Ureter (tissue), 1 donor: Measurements from ENCODE around the gene PCNT. TPM values are rescaled to one million over a fixed set of nuclear protein-coding genes. Genes with fewer than 3 reads are reported as not detected.
"Not testable (repeated sequence)": the region's sequence is repeated elsewhere in the genome, so short reads cannot be mapped to it uniquely, and the experiment has no call there.

Source experiments
- DNase-seq: peaks from one replicate; pipeline ENCODE4 v3.0.0-alpha.2; 2020; ENCODE audit warnings: low spot score
- total RNA-seq: library from RNA; stranded (reverse); gene quantifications from one replicate; pipeline ENCODE4 v1.2.4, GENCODE V29; 2023
- donor health status: DM: yes; HTN: yes; CAD: no.

PCNT gene
- total RNA-seq, 1 donor from 2014 or later: 28.5 TPM

DNA sequence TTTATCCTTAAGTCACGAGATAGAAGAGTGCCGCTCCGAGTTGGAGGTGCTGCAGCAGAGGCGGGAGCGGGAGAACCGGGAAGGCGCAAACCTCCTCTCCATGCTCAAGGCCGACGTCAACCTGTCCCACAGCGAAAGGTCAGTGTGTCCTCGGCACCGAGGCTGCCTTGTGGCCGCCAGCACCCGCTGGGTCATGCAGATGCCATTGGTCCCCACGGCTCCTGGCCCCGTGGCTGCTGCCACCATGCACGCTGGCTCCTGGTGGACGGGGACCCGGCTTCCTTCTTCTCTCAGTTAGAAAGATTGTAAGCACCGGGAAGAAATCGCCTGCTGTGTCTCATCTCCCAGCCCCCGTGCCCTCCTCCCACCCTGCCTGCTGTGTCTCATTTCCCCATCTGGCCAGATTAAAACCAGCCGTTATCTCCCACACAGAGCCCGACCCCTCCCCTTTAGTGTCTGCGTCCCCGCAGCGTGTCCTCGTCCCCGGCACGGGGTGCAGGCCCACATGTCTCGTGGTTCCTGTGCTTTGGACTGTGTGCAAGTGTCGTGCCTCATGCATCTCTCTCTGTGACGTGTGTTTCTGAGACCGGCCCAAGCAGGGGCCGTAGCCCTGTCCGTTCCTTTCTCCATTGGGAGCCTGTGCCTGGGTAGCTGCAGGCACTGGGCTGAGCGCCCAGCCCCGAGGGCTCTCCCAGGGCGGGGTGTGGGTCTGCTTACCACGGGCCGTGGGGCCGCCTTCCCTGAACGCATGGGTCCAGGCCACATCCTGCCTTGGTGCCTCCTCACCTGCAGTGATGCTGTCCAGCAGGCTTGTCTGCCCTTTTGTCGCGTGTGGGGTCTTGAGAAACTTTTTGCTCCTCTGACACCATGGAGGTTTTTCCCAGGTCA is 62.1 kb downstream of the PCNT start:
- DNase-seq: no peak

DNA sequence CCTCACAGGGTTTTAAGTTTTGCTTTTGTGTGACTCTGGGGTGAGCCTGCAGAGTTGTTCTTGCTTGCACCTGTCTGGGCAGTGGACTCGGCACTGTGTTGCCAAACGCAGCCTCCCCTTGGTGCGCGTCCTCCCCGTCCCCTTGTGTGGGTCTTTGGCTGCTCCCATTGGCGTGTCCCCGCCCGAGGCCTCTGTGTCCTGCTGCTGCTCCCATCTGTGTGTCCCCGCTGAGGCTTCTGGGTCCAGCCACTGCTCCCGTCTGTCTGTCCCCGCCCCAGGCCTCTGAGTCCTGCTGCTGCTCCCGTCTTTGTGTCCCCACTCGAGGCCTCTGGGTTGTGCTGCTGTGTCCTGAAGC is 62.8 kb downstream of the PCNT start:
- no peak for DNase-seq

DNA sequence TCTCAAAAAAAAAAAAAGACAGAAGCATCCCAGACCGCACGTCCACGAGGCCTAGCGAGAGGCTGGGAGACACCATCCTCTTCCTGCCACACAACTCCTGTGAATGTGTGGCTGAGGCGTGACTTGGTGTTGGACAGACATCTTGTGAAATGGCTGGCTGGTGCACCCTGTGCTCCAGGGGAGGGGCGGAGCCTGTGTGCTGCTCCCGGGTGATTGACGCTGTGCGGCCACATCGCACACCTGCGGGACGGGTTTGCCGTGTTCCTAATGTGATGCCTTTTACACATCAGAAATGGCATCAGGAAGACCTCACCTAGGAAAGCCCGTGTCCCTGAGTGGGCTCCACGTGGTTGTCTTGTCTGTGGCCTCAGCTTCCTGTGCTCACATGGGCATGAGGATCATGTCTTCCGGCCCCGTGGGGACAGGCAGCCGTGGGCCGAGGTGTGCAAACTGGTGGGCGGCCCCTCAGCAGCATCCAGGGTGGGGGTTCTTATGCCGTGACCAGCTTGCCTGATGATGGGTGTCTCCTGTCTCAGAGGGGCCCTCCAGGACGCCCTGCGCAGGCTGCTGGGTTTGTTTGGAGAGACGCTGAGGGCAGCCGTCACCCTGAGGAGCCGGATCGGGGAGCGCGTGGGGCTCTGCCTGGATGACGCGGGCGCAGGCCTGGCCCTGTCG is 64.4 kb downstream of the PCNT start:
- DNase-seq: no peak

DNA sequence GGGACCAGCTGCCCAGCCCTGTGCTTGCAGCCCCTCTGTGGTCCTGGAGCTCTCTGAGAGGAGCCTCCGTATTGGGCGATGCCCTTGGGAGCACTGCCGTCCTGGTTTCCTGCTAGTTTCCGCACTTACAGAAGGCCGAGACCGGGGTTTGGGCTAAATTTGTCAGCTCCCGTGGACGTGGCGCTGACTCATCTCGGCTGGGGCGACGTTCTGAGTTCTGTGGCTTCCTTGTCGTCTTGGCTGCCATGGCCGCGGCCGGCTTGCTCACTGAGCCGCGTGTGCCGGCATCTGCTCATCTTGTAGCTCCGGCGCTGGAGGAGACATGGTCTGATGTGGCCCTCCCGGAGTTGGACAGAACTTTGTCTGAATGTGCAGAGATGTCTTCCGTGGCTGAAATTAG is 64.9 kb downstream of the PCNT start:
- DNase-seq: no peak

DNA sequence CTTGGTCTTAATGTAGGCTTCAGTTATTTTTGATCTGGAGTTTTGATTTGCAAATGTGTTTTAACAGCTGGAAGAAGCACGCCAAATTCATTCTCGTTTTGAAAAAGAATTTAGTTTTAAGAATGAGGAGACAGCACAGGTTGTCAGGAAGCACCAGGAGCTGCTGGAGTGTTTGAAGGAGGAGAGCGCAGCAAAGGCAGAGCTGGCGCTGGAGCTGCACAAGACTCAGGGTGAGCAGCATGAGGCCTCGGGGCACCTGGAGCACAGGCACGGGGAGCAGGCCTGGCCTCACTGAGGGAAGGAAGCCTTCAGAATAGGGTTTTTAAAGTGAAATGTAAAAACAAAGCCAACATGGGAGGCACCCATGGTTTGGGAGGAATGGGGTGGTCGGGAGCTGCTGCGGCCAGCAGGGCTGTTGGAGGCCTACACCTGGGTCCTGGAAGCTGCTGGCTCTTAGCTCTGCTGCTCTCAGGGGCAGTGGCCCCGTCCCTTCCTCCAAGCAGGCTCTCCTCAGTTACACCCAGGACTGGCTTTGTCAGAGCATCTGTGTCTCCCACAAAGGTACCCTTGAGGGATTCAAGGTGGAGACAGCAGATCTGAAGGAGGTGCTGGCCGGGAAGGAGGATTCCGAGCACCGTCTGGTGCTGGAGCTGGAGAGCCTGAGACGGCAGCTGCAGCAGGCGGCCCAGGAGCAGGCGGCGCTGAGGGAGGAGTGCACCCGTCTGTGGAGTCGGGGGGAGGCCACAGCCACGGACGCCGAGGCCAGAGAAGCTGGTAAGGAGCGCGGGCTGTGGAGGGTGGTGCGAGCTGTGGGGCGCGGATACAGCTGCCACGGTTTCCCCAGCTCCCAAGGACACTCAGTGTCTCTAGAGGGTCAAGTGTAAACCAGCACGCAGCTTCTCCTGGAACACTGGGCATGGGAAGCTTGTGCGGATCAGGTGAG is 66.9 kb downstream of the PCNT start:
- DNase-seq: no peak

DNA sequence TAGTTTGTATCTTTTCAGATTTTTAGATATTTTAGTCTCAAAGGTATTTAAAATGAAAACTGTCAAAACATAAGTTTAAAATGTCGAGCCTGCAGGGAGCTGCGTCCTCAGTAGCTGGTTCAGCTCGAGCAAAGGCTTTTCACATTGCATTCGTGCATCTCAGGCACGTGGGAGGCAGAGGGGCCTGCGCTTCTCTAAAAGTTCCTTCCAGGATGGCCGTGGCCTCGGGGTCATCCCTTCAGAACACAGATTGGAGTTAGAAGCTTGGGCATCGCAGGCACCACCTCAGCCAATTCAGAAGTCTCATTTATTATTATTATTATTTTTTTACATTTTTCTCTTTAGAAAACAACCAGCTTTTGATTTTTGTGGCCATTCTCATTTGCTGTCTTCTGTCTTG is 67.8 kb downstream of the PCNT start:
- DNase-seq: no peak

DNA sequence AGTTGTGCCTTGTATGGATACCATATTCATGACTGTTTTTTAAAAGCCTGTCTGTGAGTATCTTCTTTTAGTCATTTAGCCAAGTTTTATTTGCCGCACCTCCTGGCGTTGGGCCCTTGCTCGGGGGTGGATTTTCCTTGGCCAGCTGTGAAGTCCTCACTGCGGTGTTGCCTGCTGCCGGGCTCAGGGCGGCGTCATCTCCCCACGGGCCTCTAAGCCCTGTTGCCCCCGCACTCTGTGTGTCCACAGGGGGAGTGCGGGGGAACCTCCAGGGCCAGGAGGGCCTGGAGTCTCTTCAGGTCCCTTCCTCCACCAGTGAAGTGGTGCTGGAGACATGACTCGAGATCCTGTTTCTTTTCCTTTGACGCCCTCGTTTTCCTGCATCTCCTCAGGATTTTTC is 69.0 kb downstream of the PCNT start:
- DNase-seq: no peak

DNA sequence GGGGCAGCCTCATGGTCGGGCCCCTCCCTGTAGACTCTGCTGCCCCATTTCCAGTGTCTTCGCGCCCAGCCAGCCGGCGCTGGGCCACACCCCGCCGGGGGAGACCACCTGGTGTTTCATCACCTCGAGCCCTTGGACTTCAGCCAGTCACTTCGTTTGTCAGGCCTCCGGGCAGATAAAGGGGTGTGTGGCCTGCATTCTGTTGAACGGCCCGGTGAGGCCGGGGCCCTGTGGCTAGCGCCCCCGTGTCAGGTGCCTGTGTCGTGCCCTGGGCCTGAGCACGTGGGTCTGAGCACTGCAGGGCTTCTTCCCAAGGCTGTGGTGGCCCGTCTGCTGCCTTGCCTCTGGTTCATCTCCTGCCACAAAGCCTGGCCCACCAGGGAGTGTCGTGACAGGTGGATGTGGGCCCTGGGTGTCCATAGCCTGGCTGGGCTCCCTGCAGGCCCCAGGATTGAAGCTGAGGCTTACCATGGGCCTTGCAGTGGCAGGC is 69.5 kb downstream of the PCNT start:
- no peak for DNase-seq

DNA sequence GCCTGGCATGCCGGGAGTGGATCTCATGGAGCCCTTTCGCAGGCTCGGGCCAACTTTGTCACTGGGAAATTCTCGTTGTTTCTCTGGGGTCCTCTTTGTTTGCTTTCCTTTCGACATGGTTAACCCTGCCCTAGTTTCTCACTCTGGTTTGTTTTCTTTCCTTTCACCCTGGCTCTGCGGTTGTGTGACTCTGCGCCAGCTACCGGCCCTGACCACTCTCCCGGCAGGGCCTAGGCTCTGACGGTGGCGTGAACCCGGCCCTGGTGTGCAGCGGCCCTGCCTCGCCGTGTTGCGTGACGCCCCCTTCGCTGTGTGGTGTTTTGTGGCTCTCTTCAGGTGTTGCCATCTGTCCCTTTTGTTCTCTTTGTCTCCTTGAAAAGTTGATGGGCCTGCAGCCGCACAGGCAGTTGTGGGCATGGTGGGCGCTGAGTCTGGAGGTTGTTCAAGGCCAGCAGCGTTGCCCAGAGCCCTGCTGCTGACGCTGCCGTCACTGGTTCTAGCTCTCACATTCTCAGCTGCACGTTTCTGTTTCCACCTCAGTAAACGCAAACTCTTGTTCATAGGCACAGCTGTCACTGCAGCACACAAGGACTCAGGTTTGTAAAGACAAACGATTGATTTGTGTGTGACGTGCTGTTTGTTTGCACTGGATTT is 70.1 kb downstream of the PCNT start:
- DNase-seq: no peak

DNA sequence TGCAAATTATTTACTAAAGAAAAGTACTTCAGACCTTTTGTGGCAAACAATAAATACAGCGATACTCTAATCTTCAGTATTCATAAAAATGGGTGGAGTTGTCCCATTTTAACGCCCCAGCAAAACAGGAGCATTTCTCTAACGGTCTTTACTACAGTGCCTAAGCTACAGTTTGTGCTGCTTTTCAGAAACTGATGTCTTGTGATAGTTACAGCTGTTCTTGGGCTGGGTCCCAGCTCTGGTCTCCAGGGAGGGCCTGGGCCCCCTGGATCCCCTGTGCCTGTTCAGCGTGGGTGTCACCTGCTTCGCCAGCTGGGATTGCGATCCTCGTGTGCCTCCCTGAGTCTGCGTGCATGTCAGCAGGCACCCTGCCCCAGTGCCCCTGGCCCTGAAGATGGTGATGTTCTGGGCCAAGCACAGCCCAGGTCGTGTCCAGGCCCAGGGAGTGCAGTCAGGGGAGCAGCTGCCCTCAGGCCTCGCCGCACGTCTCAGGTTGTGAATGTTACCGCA is 70.7 kb downstream of the PCNT start:
- DNase-seq: no peak

DNA sequence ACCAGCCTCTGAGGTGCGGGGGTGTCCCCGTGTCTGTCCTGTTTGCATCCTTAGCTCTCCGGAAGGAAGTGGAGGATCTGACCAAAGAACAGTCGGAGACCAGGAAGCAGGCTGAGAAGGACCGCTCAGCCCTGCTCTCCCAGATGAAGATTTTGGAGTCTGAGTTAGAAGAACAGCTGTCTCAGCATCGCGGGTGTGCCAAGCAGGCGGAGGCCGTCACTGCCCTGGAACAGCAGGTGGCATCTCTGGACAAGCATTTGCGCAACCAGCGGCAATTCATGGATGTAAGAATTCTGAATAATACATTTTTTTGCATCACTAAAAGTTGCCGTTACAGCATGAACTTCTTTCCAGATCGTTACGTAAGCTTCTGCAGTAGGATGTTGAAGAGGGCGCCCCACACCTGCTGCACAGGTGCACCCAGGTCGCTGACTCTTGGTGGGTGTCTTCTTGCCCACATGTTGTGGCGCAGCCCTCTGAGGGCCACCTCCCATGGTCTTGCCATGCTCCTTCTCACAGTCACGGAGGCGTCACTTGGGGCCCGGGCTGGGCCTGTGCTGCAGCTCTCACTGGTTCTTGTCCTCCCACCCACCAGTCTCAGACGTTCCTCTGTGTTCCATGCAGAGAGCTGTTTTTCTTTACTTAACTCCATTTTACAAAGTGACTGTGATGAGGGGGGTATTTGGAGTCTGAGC is 73.4 kb downstream of the PCNT start:
- no peak for DNase-seq

DNA sequence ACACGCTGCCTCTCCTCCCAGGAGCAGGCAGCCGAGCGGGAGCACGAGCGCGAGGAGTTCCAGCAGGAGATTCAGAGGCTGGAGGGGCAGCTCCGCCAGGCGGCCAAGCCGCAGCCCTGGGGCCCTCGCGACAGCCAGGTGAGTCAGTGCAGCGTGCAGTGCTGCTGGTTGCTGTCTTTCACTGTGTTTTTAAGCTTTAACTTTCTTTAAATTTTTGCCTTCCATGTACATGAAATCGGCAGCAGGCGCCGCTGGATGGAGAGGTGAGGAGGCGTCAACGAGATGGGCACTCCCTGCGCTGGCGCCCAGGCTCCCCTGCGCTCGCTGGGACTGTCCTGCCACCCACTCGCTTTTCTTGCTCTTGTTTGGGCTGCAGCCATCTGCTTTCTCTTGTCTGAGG is 74.0 kb downstream of the PCNT start:
- no peak for DNase-seq

DNA sequence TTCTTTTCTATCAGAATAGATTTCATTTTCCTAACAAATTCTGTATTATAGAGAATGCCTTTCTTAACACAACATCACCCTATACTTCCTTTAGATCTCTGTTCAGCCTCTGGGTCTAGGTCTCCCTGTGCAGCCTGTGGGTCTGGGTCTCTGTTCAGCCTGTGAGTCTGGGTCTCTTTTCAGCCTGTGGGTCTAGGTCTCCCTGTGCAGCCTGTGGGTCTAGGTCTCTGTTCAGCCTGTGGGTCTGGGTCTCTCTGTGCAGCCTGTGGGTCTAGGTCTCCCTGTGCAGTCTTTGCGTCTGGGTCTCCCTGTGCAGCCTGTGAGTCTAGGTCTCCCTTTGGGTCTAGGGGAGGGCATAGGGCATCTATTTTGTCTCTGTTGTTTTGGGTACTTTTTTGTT is 75.2 kb downstream of the PCNT start:
- DNase-seq: no peak

DNA sequence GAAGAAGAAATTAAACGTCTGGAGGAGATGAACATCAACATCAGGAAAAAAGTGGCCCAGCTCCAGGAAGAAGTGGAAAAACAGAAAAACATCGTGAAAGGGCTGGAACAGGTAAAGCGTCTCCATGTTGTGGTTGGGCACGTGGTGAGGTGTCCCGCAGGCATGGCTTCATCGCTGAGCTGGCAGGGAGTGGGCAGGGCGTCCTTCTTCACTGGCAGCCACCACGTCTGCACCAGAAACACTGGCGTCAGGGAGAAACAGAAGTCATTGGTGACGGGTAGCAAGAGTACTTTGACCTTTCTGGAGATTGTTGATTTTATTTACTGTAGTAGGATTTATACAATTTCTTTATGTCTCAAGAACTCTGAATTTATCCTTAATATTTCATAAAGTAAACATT is 75.7 kb downstream of the PCNT start:
- no peak for DNase-seq

DNA sequence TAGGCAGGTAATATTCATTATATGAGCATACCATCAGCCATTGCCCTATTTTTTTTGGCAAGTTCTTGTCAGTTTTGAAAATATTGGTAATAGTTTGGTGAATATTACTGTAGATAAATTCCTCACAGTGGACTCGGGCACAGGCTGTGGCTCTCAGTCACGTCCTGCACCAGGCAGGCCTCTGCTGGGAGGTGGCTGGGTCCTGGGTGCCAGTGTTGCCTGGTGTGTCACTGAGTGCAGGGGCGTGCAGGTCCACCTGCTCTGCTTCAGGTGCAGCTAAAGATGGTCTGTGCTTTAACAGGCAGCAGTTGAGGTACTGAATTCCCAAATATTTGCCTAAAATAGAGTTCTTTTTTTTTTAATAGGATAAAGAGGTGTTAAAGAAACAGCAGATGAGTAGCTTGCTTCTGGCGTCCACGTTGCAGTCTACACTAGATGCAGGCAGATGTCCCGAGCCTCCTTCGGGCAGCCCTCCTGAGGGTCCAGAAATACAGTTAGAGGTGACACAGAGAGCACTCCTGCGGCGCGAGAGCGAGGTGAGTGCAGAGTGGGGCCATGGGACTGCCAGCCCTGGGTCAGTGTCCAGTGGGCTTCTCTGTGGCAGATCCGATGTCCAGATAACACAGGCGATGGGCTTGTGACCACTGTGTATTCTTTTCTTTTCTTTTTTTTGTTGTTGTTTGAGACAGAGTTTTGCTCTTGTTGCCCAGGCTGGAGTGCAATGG is 77.4 kb downstream of the PCNT start:
- DNase-seq: no peak

DNA sequence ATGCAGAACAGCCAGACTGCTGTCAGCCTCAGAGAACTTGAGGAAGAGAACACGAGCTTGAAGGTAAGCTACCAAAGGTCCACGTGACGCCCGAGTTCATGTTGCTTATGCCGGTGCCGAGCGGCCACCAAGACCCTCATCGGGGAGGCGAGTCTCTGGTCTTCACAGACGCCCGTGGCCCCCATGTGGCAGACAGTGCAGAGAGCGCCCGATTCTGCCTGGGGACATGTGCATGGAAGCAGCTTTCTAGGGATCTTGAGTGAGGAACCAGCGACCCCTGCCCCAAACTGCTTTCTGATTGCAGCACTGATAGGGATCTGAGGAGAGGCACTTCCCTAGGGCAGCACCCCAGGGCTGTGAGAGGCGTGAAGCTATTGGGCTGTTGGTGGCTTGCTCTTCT is 78.5 kb downstream of the PCNT start:
- no peak for DNase-seq

DNA sequence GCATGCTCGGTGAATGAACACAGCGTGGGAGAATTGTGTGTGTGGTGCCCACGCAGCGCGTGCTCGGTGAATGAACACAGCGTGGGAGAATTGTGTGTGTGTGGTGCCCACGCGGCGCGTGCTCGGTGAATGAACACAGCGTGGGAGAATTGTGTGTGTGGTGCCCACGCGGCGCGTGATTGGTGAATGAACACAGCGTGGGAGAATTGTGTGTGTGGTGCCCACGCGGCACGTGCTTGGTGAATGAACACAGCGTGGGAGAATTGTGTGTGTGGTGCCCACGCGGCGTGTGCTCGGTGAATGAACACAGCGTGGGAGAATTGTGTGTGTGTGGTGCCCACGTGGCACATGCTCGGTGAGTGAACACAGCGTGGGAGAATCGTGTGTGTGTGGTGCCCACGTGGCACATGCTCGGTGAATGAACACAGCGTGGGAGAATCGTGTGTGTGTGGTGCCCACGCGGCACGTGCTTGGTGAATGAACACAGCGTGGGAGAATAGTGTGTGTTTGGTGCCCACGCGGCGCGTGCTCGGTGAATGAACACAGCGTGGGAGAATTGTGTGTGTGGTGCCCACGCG is 79.4 kb downstream of the PCNT start:
- DNase-seq: not testable (repeated sequence)

DNA sequence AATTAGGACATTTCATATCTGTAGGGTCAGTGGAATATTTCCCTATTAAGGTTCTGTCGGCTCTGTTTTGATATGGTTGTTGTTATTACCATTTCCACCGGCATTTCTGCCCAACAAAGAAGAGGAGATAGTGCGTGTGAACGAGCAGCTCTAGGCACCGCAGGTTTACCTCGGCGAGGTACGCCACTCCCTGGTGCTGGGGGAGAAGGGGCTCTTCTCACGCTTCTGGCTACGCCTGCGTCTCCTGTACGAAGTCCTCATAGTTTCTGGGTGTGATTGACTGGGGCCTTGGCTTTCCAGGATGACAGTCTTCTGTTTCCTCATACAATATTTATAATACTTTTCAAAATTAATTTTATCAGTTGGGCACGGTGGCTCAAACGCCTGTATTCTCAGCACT is 80.3 kb downstream of the PCNT start:
- no peak for DNase-seq

DNA sequence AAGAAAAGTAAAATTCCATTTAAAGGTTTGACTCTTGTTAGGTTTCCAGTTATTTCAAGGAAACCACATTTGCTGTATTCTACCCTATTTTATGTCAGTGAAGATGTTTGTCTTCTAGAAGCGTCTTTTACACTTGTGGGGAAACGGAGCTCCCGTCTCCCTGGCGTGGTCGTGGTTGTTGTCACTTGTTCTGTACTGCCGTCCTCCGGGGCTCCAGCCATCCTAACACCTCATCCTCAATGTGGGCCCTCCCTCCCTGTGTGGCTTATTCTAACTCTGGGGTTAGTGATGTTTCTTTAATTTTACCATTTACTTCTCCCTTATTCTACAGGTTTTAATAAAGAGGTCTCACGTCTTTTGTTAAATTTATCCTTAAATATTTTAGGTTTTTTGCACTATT is 82.0 kb downstream of the PCNT start:
- DNase-seq: no peak
